ENCODE measurements around the gene XPNPEP1.
"Not testable (repeated sequence)": the region's sequence is repeated elsewhere in the genome, so short reads cannot be mapped to it uniquely, and the experiment has no call there.

The XPNPEP1 gene

GRCh38 chr10:109922358-109922975 lies 844 bp downstream of the XPNPEP1 start:
- Mint-ChIP-seq H3K27ac (peak overlapping the region; percentile 94), H3K4me3 (peak overlapping the region; percentile 93), H3K4me1 (ENCODE audit: low read depth) (peaks cover 64% of the 10 kb centered on the region), H3K27me3 (no peaks in the 10 kb centered on the region), H3K36me3 (ENCODE audit: low read depth) (peaks cover 46% of the 10 kb centered on the region), H3K9me3 (no peaks in the 10 kb centered on the region)
- no peak for DNase-seq

- Mint-ChIP-seq H3K27me3 (no peaks in the 10 kb centered on the region), H3K9me3 (peaks cover 3% of the 10 kb centered on the region), H3K4me1 (ENCODE audit: low read depth) (peaks cover 86% of the 10 kb centered on the region), H3K36me3 (ENCODE audit: low read depth) (peaks cover 62% of the 10 kb centered on the region), H3K4me3 (peak overlapping the region; percentile 41), H3K27ac (peak overlapping the region; percentile 66)
- no peak for DNase-seq
Observed at GRCh38 chr10:109920016-109920415, 3.3 kb downstream of the XPNPEP1 start.

- peak overlapping the region; percentile 41 for H3K4me3 Mint-ChIP-seq
- H3K36me3 Mint-ChIP-seq (ENCODE audit: low read depth): peaks cover 69% of the 10 kb centered on the region
- peaks cover 87% of the 10 kb centered on the region for H3K4me1 Mint-ChIP-seq (ENCODE audit: low read depth)
- H3K27me3 Mint-ChIP-seq: no peaks in the 10 kb centered on the region
- H3K9me3 Mint-ChIP-seq: peaks cover 3% of the 10 kb centered on the region
- H3K27ac Mint-ChIP-seq: peak overlapping the region; percentile 18
- no peak for DNase-seq
Observed at GRCh38 chr10:109919220-109919619, 4.1 kb downstream of the XPNPEP1 start.

GRCh38 chr10:109918707-109919106 lies 4.6 kb downstream of the XPNPEP1 start:
- H3K27me3 Mint-ChIP-seq, H3K9me3 Mint-ChIP-seq, DNase-seq, H3K4me3 Mint-ChIP-seq: not testable (repeated sequence)
- peak overlapping the region; percentile 55 for H3K27ac Mint-ChIP-seq
- H3K36me3 Mint-ChIP-seq (ENCODE audit: low read depth): peaks cover 74% of the 10 kb centered on the region
- peaks cover 87% of the 10 kb centered on the region for H3K4me1 Mint-ChIP-seq (ENCODE audit: low read depth)

- peak overlapping the region; percentile 91 for H3K27ac Mint-ChIP-seq
- H3K4me1 Mint-ChIP-seq (ENCODE audit: low read depth): peaks cover 93% of the 10 kb centered on the region
- H3K27me3 Mint-ChIP-seq: no peaks in the 10 kb centered on the region
- no peak overlapping the region for H3K4me3 Mint-ChIP-seq
- no peak for DNase-seq
- H3K9me3 Mint-ChIP-seq: peaks cover 3% of the 10 kb centered on the region
- peaks cover 84% of the 10 kb centered on the region for H3K36me3 Mint-ChIP-seq (ENCODE audit: low read depth)
Observed at GRCh38 chr10:109915566-109915965, 7.7 kb downstream of the XPNPEP1 start.

- Mint-ChIP-seq H3K27ac (peak overlapping the region; percentile 91), H3K4me3 (peak overlapping the region; percentile 52), H3K36me3 (ENCODE audit: low read depth) (peaks cover 83% of the 10 kb centered on the region), H3K9me3 (peaks cover 3% of the 10 kb centered on the region), H3K27me3 (no peaks in the 10 kb centered on the region), H3K4me1 (ENCODE audit: low read depth) (peaks cover 93% of the 10 kb centered on the region)
- no peak for DNase-seq
Observed at GRCh38 chr10:109914966-109915365, 8.3 kb downstream of the XPNPEP1 start.

- H3K27ac Mint-ChIP-seq: no peak overlapping the region
- H3K4me1 Mint-ChIP-seq (ENCODE audit: low read depth): peaks cover 84% of the 10 kb centered on the region
- peaks cover 80% of the 10 kb centered on the region for H3K36me3 Mint-ChIP-seq (ENCODE audit: low read depth)
- no peak for DNase-seq
- H3K27me3 Mint-ChIP-seq: no peaks in the 10 kb centered on the region
- H3K9me3 Mint-ChIP-seq: peaks cover 3% of the 10 kb centered on the region
- H3K4me3 Mint-ChIP-seq: no peak overlapping the region
Observed at GRCh38 chr10:109913306-109913892, 9.9 kb downstream of the XPNPEP1 start.

GRCh38 chr10:109912335-109913281 lies 10.7 kb downstream of the XPNPEP1 start:
- Mint-ChIP-seq H3K9me3 (peaks cover 3% of the 10 kb centered on the region), H3K4me3 (no peak overlapping the region), H3K36me3 (ENCODE audit: low read depth) (peaks cover 80% of the 10 kb centered on the region), H3K27ac (no peak overlapping the region), H3K27me3 (no peaks in the 10 kb centered on the region), H3K4me1 (ENCODE audit: low read depth) (peaks cover 76% of the 10 kb centered on the region)
- no peak for DNase-seq

GRCh38 chr10:109911903-109912302 lies 11.4 kb downstream of the XPNPEP1 start:
- H3K4me1 Mint-ChIP-seq (ENCODE audit: low read depth): peaks cover 71% of the 10 kb centered on the region
- H3K27me3 Mint-ChIP-seq: no peaks in the 10 kb centered on the region
- no peak overlapping the region for H3K4me3 Mint-ChIP-seq
- H3K9me3 Mint-ChIP-seq: peaks cover 2% of the 10 kb centered on the region
- DNase-seq: no peak
- peaks cover 82% of the 10 kb centered on the region for H3K36me3 Mint-ChIP-seq (ENCODE audit: low read depth)
- H3K27ac Mint-ChIP-seq: peak overlapping the region; percentile 1

- Mint-ChIP-seq H3K27ac (no peak overlapping the region), H3K4me3 (no peak overlapping the region), H3K4me1 (ENCODE audit: low read depth) (peaks cover 51% of the 10 kb centered on the region), H3K9me3 (no peaks in the 10 kb centered on the region), H3K27me3 (no peaks in the 10 kb centered on the region), H3K36me3 (ENCODE audit: low read depth) (peaks cover 88% of the 10 kb centered on the region)
- no peak for DNase-seq
Observed at GRCh38 chr10:109906316-109906715, 17.0 kb downstream of the XPNPEP1 start.

- no peaks in the 10 kb centered on the region for H3K9me3 Mint-ChIP-seq
- H3K27me3 Mint-ChIP-seq: no peaks in the 10 kb centered on the region
- H3K4me1 Mint-ChIP-seq (ENCODE audit: low read depth): peaks cover 47% of the 10 kb centered on the region
- peaks cover 87% of the 10 kb centered on the region for H3K36me3 Mint-ChIP-seq (ENCODE audit: low read depth)
- no peak overlapping the region for H3K4me3 Mint-ChIP-seq
- no peak for DNase-seq
- peak overlapping the region; percentile 87 for H3K27ac Mint-ChIP-seq
Observed at GRCh38 chr10:109904397-109904796, 18.9 kb downstream of the XPNPEP1 start.

- Mint-ChIP-seq H3K9me3 (no peaks in the 10 kb centered on the region), H3K36me3 (ENCODE audit: low read depth) (peaks cover 94% of the 10 kb centered on the region), H3K4me1 (ENCODE audit: low read depth) (peaks cover 57% of the 10 kb centered on the region), H3K27ac (peak overlapping the region; percentile 87), H3K27me3 (no peaks in the 10 kb centered on the region), H3K4me3 (peak overlapping the region; percentile 51)
- DNase-seq: no peak
Observed at GRCh38 chr10:109902992-109903947, 20.0 kb downstream of the XPNPEP1 start.

GRCh38 chr10:109899356-109900331 lies 23.7 kb downstream of the XPNPEP1 start:
- no peak overlapping the region for H3K4me3 Mint-ChIP-seq
- no peaks in the 10 kb centered on the region for H3K27me3 Mint-ChIP-seq
- DNase-seq: no peak
- peaks cover 77% of the 10 kb centered on the region for H3K4me1 Mint-ChIP-seq (ENCODE audit: low read depth)
- H3K27ac Mint-ChIP-seq: peak overlapping the region; percentile 61
- peaks cover 90% of the 10 kb centered on the region for H3K36me3 Mint-ChIP-seq (ENCODE audit: low read depth)
- no peaks in the 10 kb centered on the region for H3K9me3 Mint-ChIP-seq
